PFSK-1 (cell line): Measurements from ENCODE around the gene LAYN.

ENCODE experiments used
- FOXP2 ChIP-seq: optimal IDR thresholded peaks from 2 replicates; pipeline ENCODE3; 2011; ENCODE audit warnings: borderline replicate concordance, control low read depth, inconsistent platforms; ENCODE audit not compliant: insufficient read depth; ENCODE audit errors: extremely low read length, extremely low read depth
- POLR2AphosphoS5 ChIP-seq: IDR thresholded peaks from 2 replicates; pipeline ENCODE4 v1.6.1; 2012; ENCODE audit warnings: low read depth, mild to moderate bottlenecking, control low read depth, low read length, moderate library complexity
- SIN3A ChIP-seq: IDR thresholded peaks from 2 replicates; pipeline ENCODE4 v1.6.1; 2012; ENCODE audit warnings: mild to moderate bottlenecking, low read length, moderate library complexity, borderline replicate concordance; ENCODE audit not compliant: insufficient read depth
- TAF1 ChIP-seq: IDR thresholded peaks from 2 replicates; pipeline ENCODE4 v1.6.1; 2012; ENCODE audit warnings: low read length, control low read depth, borderline replicate concordance; ENCODE audit not compliant: insufficient read depth
- TF ChIP-seq, protein P1 (sequence below), 2 experiments: IDR thresholded peaks; 2 replicates each; pipeline versions ENCODE4 v1.6.1 to v1.8.0; 2011 to 2012; ENCODE audit warnings: low read depth in 2 of 2, low read length in 2 of 2, control low read depth in 1 of 2, inconsistent platforms in 1 of 2, mild to moderate bottlenecking in 1 of 2, moderate library complexity in 1 of 2; ENCODE audit not compliant: insufficient read depth in 1 of 2

- TF ChIP-seq POLR2AphosphoS5 = no peak
- TF ChIP-seq, protein P1, sequence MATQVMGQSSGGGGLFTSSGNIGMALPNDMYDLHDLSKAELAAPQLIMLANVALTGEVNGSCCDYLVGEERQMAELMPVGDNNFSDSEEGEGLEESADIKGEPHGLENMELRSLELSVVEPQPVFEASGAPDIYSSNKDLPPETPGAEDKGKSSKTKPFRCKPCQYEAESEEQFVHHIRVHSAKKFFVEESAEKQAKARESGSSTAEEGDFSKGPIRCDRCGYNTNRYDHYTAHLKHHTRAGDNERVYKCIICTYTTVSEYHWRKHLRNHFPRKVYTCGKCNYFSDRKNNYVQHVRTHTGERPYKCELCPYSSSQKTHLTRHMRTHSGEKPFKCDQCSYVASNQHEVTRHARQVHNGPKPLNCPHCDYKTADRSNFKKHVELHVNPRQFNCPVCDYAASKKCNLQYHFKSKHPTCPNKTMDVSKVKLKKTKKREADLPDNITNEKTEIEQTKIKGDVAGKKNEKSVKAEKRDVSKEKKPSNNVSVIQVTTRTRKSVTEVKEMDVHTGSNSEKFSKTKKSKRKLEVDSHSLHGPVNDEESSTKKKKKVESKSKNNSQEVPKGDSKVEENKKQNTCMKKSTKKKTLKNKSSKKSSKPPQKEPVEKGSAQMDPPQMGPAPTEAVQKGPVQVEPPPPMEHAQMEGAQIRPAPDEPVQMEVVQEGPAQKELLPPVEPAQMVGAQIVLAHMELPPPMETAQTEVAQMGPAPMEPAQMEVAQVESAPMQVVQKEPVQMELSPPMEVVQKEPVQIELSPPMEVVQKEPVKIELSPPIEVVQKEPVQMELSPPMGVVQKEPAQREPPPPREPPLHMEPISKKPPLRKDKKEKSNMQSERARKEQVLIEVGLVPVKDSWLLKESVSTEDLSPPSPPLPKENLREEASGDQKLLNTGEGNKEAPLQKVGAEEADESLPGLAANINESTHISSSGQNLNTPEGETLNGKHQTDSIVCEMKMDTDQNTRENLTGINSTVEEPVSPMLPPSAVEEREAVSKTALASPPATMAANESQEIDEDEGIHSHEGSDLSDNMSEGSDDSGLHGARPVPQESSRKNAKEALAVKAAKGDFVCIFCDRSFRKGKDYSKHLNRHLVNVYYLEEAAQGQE (IDR thresholded peaks at IDR 0.05; ENCODE audit: insufficient read depth in 1 of 2, low read depth in 2 of 2, low read length in 2 of 2) = no peak
- no peak for TF ChIP-seq TAF1
- no peak for TF ChIP-seq SIN3A
- no peak for TF ChIP-seq FOXP2
Observed at GRCh38 chr11:111607751-111608150, 67.2 kb downstream of the LAYN start.
